ENCODE results near the gene CDH23.
"Not testable (repeated sequence)": the region's sequence is repeated elsewhere in the genome, so short reads cannot be mapped to it uniquely, and the experiment has no call there.

GRCh38 chr10:71358906-71359305 lies 37.8 kb upstream of the CDH23 start:
- TF ChIP-seq, protein P1, sequence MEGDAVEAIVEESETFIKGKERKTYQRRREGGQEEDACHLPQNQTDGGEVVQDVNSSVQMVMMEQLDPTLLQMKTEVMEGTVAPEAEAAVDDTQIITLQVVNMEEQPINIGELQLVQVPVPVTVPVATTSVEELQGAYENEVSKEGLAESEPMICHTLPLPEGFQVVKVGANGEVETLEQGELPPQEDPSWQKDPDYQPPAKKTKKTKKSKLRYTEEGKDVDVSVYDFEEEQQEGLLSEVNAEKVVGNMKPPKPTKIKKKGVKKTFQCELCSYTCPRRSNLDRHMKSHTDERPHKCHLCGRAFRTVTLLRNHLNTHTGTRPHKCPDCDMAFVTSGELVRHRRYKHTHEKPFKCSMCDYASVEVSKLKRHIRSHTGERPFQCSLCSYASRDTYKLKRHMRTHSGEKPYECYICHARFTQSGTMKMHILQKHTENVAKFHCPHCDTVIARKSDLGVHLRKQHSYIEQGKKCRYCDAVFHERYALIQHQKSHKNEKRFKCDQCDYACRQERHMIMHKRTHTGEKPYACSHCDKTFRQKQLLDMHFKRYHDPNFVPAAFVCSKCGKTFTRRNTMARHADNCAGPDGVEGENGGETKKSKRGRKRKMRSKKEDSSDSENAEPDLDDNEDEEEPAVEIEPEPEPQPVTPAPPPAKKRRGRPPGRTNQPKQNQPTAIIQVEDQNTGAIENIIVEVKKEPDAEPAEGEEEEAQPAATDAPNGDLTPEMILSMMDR (IDR thresholded peaks at IDR 0.05): not testable (repeated sequence)
- TF ChIP-seq POLR2A (IDR thresholded peaks at IDR 0.05): not testable (repeated sequence)

Measured in adrenal gland (tissue), 5 donors.